ENCODE data around the gene CHD5. TPM values are rescaled to one million over a fixed set of nuclear protein-coding genes. Genes with fewer than 3 reads are reported as not detected.
"Not testable (repeated sequence)": the region's sequence is repeated elsewhere in the genome, so short reads cannot be mapped to it uniquely, and the experiment has no call there.

CHD5 gene
- total RNA-seq (2014; rRNA removed; shearing (Covaris generic)) = 0.08 and 0.13 TPM in 2 replicates
- polyA plus RNA-seq (2015; cell fraction: cytosol; rRNA removed) = 2.0 TPM in 1 of 2 replicates, not detected in the other
- polyA plus RNA-seq (2015; cell fraction: nucleus; rRNA removed) = 0.28 and 0.33 TPM in 2 replicates

DNA sequence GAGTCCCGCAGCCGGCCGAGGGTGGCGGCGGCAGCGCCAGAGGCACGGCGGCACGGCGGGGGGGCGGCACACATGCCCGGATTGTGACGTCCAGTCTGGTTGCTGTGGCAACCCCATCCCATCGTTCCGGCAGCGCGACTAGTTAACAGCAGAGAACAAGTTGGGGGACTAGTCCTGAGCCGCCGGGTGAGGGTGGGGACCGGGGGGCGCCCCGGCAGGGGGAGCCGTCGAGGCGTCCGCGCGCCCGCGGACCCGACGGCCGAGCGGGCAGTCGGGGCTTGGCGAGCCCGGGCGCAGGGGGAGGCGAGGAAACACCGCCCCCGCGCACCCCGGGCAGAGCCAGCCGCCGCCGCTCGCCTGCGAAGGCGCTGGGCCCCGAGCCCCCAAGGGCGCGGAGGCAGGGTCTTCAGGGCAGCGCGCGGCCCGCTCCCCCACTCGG lies at the start of gene CHD5:
CHD5 (minus strand) TSS at position 54 of the 439 bp plus-strand sequence. CDS start 298 bp downstream, outside the sequence.
- no peak for DNase-seq (ENCODE audit: low read depth, low spot score)
- in situ Hi-C loops (cut with HindIII; ENCODE audit: low pct_unique_long_range_greater_than_20kb, low sequenced_read_pairs) = no loop called here

GRCh38 chr1:6225651-6226050 lies 45.5 kb upstream of the CHD5 start:
- DNase-seq (ENCODE audit: low read depth, low spot score) = no peak
- in situ Hi-C loops (cut with HindIII; ENCODE audit: low pct_unique_long_range_greater_than_20kb, low sequenced_read_pairs) = no loop called here

DNA sequence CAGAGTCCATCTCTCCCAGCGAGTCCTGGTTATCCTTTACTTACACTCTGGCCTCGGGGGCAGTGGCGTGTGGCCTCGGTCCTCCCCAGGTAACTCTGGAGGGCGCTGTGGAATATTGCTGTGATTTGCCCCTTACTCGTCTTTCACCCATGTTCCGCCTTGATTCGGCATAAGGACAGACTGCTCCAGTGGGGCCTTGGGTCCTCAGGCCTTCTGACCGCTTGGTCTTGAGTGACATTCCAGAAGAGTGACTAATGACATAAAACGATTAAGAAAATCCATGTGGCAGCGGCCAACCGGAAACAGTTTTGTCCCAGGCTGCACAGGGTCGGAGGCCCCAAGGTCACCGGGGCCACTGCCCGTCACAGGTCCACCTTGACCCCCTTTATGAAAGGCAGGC lies 44.6 kb upstream of the CHD5 start:
- in situ Hi-C loops (cut with HindIII; ENCODE audit: low pct_unique_long_range_greater_than_20kb, low sequenced_read_pairs) = no loop called here
- no peak for DNase-seq (ENCODE audit: low read depth, low spot score)

DNA sequence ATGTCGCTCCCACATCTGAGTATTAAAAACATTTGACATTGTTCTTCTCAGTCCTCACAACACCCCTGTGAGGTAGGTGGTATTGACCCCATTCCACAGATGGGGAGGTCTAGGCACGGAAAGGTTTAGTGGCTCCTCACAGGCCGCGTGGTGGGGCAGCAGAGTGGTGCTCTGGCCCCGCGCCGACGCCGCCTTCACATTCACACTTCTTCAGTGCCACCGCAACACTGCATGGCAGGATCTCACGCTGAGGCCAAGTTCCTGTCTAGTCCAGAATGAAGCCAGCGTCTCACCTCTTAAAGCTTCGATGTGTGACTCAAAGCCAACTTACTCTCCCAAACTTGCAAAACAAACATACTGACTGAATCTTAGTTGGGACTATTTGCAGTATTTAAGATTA lies 43.5 kb upstream of the CHD5 start:
- DNase-seq (ENCODE audit: low read depth, low spot score) = no peak
- in situ Hi-C loops (cut with HindIII; ENCODE audit: low pct_unique_long_range_greater_than_20kb, low sequenced_read_pairs) = no loop called here

GRCh38 chr1:6222636-6223035 lies 42.5 kb upstream of the CHD5 start:
- no peak for DNase-seq (ENCODE audit: low read depth, low spot score)
- in situ Hi-C loops (cut with HindIII; ENCODE audit: low pct_unique_long_range_greater_than_20kb, low sequenced_read_pairs) = no loop called here

GRCh38 chr1:6221210-6221784 lies 41.2 kb upstream of the CHD5 start:
- no peak for DNase-seq (ENCODE audit: low read depth, low spot score)
- in situ Hi-C loops (cut with HindIII; ENCODE audit: low pct_unique_long_range_greater_than_20kb, low sequenced_read_pairs) = no loop called here

DNA sequence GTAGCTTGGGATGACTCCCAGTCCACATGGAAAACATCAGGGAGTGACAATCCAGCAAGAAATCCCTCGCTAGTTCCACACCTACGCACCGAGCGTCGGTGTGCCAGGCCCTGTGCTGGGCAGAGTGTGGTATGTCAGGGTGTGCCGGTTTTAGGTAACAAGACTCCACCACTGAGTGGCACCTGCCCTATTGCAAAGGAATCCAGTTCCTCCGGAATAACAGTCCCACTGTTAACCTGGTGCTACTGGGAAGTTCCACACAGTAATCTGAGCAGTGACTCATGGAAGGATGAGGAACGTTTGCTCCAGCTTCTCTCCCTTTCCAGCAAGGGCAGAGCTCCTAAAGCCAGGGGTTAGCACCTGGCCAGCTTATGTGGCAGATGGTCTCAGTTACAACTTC lies 40.1 kb upstream of the CHD5 start:
- in situ Hi-C loops (cut with HindIII; ENCODE audit: low pct_unique_long_range_greater_than_20kb, low sequenced_read_pairs) = no loop called here
- no peak for DNase-seq (ENCODE audit: low read depth, low spot score)

GRCh38 chr1:6219641-6220040 lies 39.5 kb upstream of the CHD5 start:
- in situ Hi-C loops (cut with HindIII; ENCODE audit: low pct_unique_long_range_greater_than_20kb, low sequenced_read_pairs); DNase-seq (ENCODE audit: low read depth, low spot score): not testable (repeated sequence)

- DNase-seq (ENCODE audit: low read depth, low spot score) = no peak
- in situ Hi-C loops (cut with HindIII; ENCODE audit: low pct_unique_long_range_greater_than_20kb, low sequenced_read_pairs) = no loop called here
Measured at GRCh38 chr1:6218375-6219164, 38.4 kb upstream of the CHD5 start.

DNA sequence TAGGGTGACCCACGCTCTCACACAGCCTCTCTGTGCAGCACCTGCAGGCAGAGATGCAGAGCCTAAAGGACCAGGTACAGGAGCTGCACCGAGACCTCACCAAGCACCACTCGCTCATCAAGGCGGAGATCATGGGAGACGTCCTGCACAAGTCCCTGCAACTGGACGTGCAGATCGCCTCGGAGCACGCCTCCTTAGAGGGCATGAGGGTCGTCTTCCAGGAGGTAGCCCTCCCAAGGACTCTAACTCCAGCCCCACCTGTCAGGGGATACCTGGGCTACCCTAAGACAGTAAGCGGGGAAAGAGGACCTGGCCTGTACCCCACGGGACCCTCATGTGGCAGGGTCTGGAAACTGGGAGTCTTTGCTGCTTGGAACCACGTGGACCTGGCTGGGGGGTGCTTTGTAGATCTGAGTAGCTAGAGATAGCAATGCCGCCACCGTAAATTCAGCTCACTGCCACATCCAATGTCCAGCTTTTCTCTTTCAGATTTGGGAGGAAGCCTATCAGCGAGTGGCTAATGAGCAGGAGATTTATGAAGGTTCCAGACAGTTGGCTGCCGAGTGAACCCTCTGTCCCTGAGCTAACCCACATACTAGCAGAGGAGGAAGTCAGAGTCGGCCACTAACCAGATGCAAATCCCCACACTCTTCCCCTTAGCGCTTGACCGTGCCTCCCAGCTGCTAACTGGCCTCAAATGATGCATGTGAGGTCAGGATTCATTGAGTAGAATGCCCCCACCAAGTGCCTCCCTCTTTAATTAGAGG lies 32.3 kb upstream of the CHD5 start:
- DNase-seq (ENCODE audit: low read depth, low spot score) = no peak
- in situ Hi-C loops (cut with HindIII; ENCODE audit: low pct_unique_long_range_greater_than_20kb, low sequenced_read_pairs) = no loop called here

DNA sequence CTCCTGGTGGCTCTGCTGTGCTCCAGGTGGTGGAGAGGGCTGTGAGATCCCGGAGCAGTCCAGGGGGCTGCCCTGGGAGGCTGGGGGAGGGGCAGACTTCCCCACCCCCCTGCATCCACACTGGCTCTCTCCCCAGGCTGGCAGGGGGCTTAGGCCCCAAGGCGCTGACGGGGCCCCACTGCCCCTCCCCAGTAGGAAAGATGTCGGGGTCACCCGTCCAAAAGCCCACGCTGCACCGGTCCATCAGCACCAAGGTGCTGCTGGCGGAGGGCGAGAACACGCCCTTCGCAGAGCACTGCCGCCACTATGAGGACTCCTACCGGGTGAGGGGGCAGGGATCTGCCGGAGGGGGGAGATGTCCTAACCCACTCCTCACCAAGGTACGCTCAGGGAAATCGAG lies 31.6 kb upstream of the CHD5 start:
- no peak for DNase-seq (ENCODE audit: low read depth, low spot score)
- in situ Hi-C loops (cut with HindIII; ENCODE audit: low pct_unique_long_range_greater_than_20kb, low sequenced_read_pairs) = no loop called here

DNA sequence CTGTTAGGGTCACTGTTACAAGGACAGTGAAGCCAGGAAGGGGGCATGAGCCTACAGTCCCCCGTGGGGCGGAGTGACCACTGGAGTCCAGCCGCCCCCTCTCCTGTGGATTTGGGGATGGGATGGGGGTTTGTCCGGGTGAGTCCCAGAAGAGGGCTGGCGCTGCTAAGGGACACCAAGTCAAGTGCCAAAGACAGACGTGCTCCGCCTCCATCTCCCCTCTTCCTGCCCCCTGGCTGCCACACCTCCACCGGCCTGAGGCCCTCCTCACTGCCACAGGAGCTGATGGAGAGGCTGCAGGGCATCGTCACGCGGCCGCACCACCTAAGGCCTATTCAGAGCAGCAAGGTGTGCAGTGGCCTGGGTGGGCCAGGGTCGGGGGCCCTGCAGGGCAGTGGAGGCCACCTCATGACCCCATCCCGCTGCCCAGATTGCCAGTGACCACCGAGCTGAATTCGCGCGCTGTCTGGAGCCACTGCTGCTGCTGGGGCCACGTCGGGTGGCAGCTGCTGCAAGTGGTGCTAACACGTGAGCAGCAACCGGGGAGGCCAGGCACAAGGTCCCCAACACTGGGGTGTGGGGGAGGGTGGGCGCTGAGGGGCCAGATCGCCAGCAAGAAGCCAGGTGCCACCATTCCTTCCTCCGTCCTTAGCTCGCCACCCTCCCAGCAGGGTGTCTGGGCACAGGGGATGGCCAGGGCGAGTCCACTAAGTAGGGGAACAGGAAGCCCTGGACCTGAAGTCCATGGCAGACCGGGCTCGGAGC lies 30.7 kb upstream of the CHD5 start:
- in situ Hi-C loops (cut with HindIII; ENCODE audit: low pct_unique_long_range_greater_than_20kb, low sequenced_read_pairs) = no loop called here
- no peak for DNase-seq (ENCODE audit: low read depth, low spot score)

DNA sequence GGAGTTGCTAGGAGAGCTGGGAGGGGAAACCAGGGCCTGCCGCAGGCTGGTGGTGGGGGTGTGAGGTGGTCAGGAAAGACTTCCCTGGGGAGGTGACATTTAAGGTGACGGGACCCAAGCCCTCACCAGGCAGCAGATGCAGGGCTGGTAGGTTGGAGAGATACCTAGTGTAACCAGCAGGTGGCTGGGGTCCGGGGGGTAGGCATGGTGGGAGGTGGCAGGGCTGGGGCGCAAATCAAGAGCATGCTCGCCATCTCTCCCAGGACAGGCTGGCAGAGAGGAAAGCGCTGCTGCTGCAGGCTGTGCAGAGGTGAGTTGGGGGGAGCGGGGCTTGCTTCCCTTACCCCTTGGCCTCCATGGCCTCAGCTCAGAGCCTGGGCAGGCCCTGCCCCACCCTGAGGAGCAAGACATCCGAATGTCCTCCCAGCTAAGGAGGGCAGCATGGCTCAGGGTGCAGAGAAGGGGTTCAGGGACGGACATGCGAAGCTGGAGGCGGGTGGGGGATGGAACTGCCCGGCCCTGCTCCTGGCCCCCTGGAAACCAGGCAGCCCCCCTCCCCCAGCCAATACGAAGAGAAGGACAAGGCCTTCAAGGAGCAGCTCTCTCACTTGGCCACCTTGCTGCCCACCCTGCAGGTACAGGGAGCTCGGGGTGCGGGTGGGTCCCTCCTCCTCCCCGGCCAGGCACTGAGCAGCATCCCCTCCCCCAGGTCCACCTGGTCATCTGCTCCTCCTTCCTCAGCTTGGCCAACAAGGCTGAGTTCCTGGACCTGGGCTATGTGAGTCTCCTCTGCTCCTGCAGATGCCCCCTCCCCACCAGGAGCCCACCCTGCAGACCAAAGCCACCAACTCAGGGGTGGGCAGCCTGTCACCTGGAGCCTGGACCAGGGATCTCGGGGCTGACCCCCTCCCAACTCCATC lies 29.8 kb upstream of the CHD5 start:
- in situ Hi-C loops (cut with HindIII; ENCODE audit: low pct_unique_long_range_greater_than_20kb, low sequenced_read_pairs) = no loop called here

GRCh38 chr1:6208723-6209660 lies 28.9 kb upstream of the CHD5 start:
- in situ Hi-C loops (cut with HindIII; ENCODE audit: low pct_unique_long_range_greater_than_20kb, low sequenced_read_pairs) = no loop called here

More for the DNA sequence above, 29.8 kb upstream of the CHD5 start:
- DNase-seq (ENCODE audit: low read depth, low spot score) = peak; percentile 26

GRCh38 chr1:6207921-6208320 lies 27.8 kb upstream of the CHD5 start:
- no peak for DNase-seq (ENCODE audit: low read depth, low spot score)
- in situ Hi-C loops (cut with HindIII; ENCODE audit: low pct_unique_long_range_greater_than_20kb, low sequenced_read_pairs) = no loop called here

More at GRCh38 chr1:6208723-6209660, 28.9 kb upstream of the CHD5 start:
- peak; percentile 48 for DNase-seq (ENCODE audit: low read depth, low spot score)
